Activated CD4-positive, alpha-beta T cell treated with anti-CD3 and anti-CD28 coated beads, Interleukin-2, amount 10 ng/mL, durations not matched to agents 24 days and 14 days (primary cell): ENCODE results near the gene TMEM54. TPM values are rescaled to one million over a fixed set of nuclear protein-coding genes. Genes with fewer than 3 reads are reported as not detected.

Source experiments
- DNase-seq: peaks from one replicate; pipeline ENCODE4 v3.0.0; 2022
- H3K27ac Mint-ChIP-seq: one replicate; pipeline ENCODE4 v1.8.0; 2022; ENCODE audit warnings: mild to moderate bottlenecking, mixed read lengths
- H3K27me3 Mint-ChIP-seq: one replicate; pipeline ENCODE4 v1.8.0; 2022; ENCODE audit warnings: mixed read lengths
- H3K36me3 Mint-ChIP-seq: one replicate; pipeline ENCODE4 v1.8.0; 2022; ENCODE audit warnings: low read depth, mild to moderate bottlenecking, mixed read lengths
- H3K4me1 Mint-ChIP-seq: one replicate; pipeline ENCODE4 v1.8.0; 2021; ENCODE audit warnings: mixed read lengths
- H3K4me3 Mint-ChIP-seq: one replicate; pipeline ENCODE4 v1.8.0; 2022; ENCODE audit warnings: mild to moderate bottlenecking, moderate library complexity, mixed read lengths
- H3K9me3 Mint-ChIP-seq: one replicate; pipeline ENCODE4 v1.8.0; 2021; ENCODE audit warnings: mixed read lengths
- intact Hi-C: fragments of 100-400 bp; cut with micrococcal nuclease; formaldehyde crosslinking; loops from one replicate; pipeline ENCODE4 v1.15.1; 2023
- total RNA-seq: library from RNA; stranded (reverse); gene quantifications from 2 replicates; pipeline ENCODE4 v1.2.3, GENCODE V29; 2022

TMEM54 gene
- total RNA-seq, 1 donor from 2014 or later = 0.89 TPM

GRCh38 chr1:32864375-32865019 lies 36.7 kb downstream of the TMEM54 start:
- intact Hi-C loops = loop anchor here (5.0 kb wide), 1 partner anchor 32 kb away; no protein-coding TSS in a partner anchor
- no peaks in the 10 kb centered on the region for H3K9me3 Mint-ChIP-seq
- peaks cover 9% of the 10 kb centered on the region for H3K27me3 Mint-ChIP-seq
- no peak for DNase-seq
- H3K4me3 Mint-ChIP-seq = no peak overlapping the region
- no peaks in the 10 kb centered on the region for H3K4me1 Mint-ChIP-seq
- H3K36me3 Mint-ChIP-seq = peaks cover 31% of the 10 kb centered on the region
- no peak overlapping the region for H3K27ac Mint-ChIP-seq

GRCh38 chr1:32863881-32864245 lies 37.3 kb downstream of the TMEM54 start:
- DNase-seq = no peak
- Mint-ChIP-seq H3K9me3 (no peaks in the 10 kb centered on the region), H3K36me3 (peaks cover 31% of the 10 kb centered on the region), H3K4me3 (no peak overlapping the region), H3K4me1 (no peaks in the 10 kb centered on the region), H3K27me3 (peaks cover 2% of the 10 kb centered on the region), H3K27ac (no peak overlapping the region)
- intact Hi-C loops = no loop called here

GRCh38 chr1:32863218-32863880 lies 37.8 kb downstream of the TMEM54 start:
- no peak for DNase-seq
- Mint-ChIP-seq H3K27me3 (no peaks in the 10 kb centered on the region), H3K4me1 (no peaks in the 10 kb centered on the region), H3K27ac (no peak overlapping the region), H3K36me3 (peaks cover 34% of the 10 kb centered on the region), H3K4me3 (no peak overlapping the region), H3K9me3 (no peaks in the 10 kb centered on the region)
- intact Hi-C loops = no loop called here

GRCh38 chr1:32861904-32862695 lies 39.1 kb downstream of the TMEM54 start:
- Mint-ChIP-seq H3K27me3 (no peaks in the 10 kb centered on the region), H3K9me3 (no peaks in the 10 kb centered on the region), H3K27ac (peak overlapping the region; percentile 24), H3K4me1 (no peaks in the 10 kb centered on the region), H3K36me3 (peaks cover 40% of the 10 kb centered on the region), H3K4me3 (no peak overlapping the region)
- DNase-seq = no peak
- intact Hi-C loops = no loop called here

GRCh38 chr1:32860566-32860965 lies 40.6 kb downstream of the TMEM54 start:
- Mint-ChIP-seq H3K9me3 (no peaks in the 10 kb centered on the region), H3K4me3 (no peak overlapping the region), H3K27ac (peak overlapping the region; percentile 53), H3K4me1 (no peaks in the 10 kb centered on the region), H3K27me3 (no peaks in the 10 kb centered on the region), H3K36me3 (peaks cover 49% of the 10 kb centered on the region)
- DNase-seq = no peak
- intact Hi-C loops = no loop called here

- H3K4me1 Mint-ChIP-seq = no peaks in the 10 kb centered on the region
- peaks cover 49% of the 10 kb centered on the region for H3K36me3 Mint-ChIP-seq
Observed at GRCh38 chr1:32859915-32860314, 41.3 kb downstream of the TMEM54 start.

GRCh38 chr1:32858791-32859190 lies 42.4 kb downstream of the TMEM54 start:
- intact Hi-C loops = no loop called here
- no peak for DNase-seq
- no peak overlapping the region for H3K4me3 Mint-ChIP-seq
- no peaks in the 10 kb centered on the region for H3K27me3 Mint-ChIP-seq
- no peak overlapping the region for H3K27ac Mint-ChIP-seq
- H3K9me3 Mint-ChIP-seq = no peaks in the 10 kb centered on the region
- H3K36me3 Mint-ChIP-seq = peaks cover 54% of the 10 kb centered on the region
- H3K4me1 Mint-ChIP-seq = no peaks in the 10 kb centered on the region

More at GRCh38 chr1:32859915-32860314, 41.3 kb downstream of the TMEM54 start:
- no peaks in the 10 kb centered on the region for H3K27me3 Mint-ChIP-seq
- DNase-seq = no peak
- no peaks in the 10 kb centered on the region for H3K9me3 Mint-ChIP-seq
- intact Hi-C loops = no loop called here
- no peak overlapping the region for H3K27ac Mint-ChIP-seq
- no peak overlapping the region for H3K4me3 Mint-ChIP-seq

GRCh38 chr1:32858136-32858535 lies 43.1 kb downstream of the TMEM54 start:
- no peaks in the 10 kb centered on the region for H3K4me1 Mint-ChIP-seq
- H3K36me3 Mint-ChIP-seq = peaks cover 55% of the 10 kb centered on the region
- no peak overlapping the region for H3K4me3 Mint-ChIP-seq
- intact Hi-C loops = no loop called here
- DNase-seq = no peak
- H3K9me3 Mint-ChIP-seq = no peaks in the 10 kb centered on the region
- no peak overlapping the region for H3K27ac Mint-ChIP-seq
- H3K27me3 Mint-ChIP-seq = no peaks in the 10 kb centered on the region

GRCh38 chr1:32855861-32856617 lies 45.1 kb downstream of the TMEM54 start:
- intact Hi-C loops = no loop called here
- Mint-ChIP-seq H3K4me1 (no peaks in the 10 kb centered on the region), H3K36me3 (peaks cover 50% of the 10 kb centered on the region)

GRCh38 chr1:32848354-32849063 lies 52.7 kb downstream of the TMEM54 start:
- H3K27ac Mint-ChIP-seq = no peak overlapping the region
- H3K4me3 Mint-ChIP-seq = no peak overlapping the region
- intact Hi-C loops = no loop called here
- H3K27me3 Mint-ChIP-seq = no peaks in the 10 kb centered on the region
- DNase-seq = no peak
- H3K36me3 Mint-ChIP-seq = peaks cover 34% of the 10 kb centered on the region
- H3K4me1 Mint-ChIP-seq = peaks cover 2% of the 10 kb centered on the region
- no peaks in the 10 kb centered on the region for H3K9me3 Mint-ChIP-seq

More at GRCh38 chr1:32855861-32856617, 45.1 kb downstream of the TMEM54 start:
- no peaks in the 10 kb centered on the region for H3K9me3 Mint-ChIP-seq
- H3K4me3 Mint-ChIP-seq = no peak overlapping the region
- no peak for DNase-seq
- no peak overlapping the region for H3K27ac Mint-ChIP-seq
- H3K27me3 Mint-ChIP-seq = no peaks in the 10 kb centered on the region

Other genes starting within 250 kb of the TMEM54 start
- gene SYNC, start 198.6 kb downstream of the TMEM54 start, total RNA-seq = not detected in 2 replicates
- 206 and 214 TPM in 2 replicates for gene YARS1, start 84.0 kb downstream of the TMEM54 start, total RNA-seq
- gene S100PBP, start 83.7 kb downstream of the TMEM54 start, total RNA-seq = 43.8 and 46.9 TPM in 2 replicates
- gene FNDC5, start 30.5 kb downstream of the TMEM54 start, total RNA-seq = not detected in 2 replicates
- not detected in 2 replicates for gene HPCA, start 14.9 kb downstream of the TMEM54 start, total RNA-seq
- 44.5 and 46.8 TPM in 2 replicates for gene RNF19B, start 63.4 kb upstream of the TMEM54 start, total RNA-seq
- gene AK2, start 135.5 kb upstream of the TMEM54 start, total RNA-seq = 424 and 429 TPM in 2 replicates
- 1.3 and 1.4 TPM in 2 replicates for gene AZIN2, start 179.8 kb upstream of the TMEM54 start, total RNA-seq